Nephron (organoid): Measurements from ENCODE around the gene SDF4.

ENCODE experiments used
- H3K27ac Mint-ChIP-seq, 3 experiments: 2 replicates each; pipeline ENCODE4 v1.8.0; 2020; ENCODE audit warnings: mixed read lengths in 3 of 3, mild to moderate bottlenecking in 2 of 3, moderate library complexity in 1 of 3
- H3K27me3 Mint-ChIP-seq: 2 replicates; pipeline ENCODE4 v1.8.0; 2021; ENCODE audit warnings: low read depth, mild to moderate bottlenecking, moderate library complexity, mixed read lengths
- H3K36me3 Mint-ChIP-seq: 2 replicates; pipeline ENCODE4 v1.8.0; 2020; ENCODE audit warnings: low read depth, mixed read lengths
- H3K4me1 Mint-ChIP-seq: 2 replicates; pipeline ENCODE4 v1.8.0; 2020; ENCODE audit warnings: mixed read lengths
- H3K4me3 Mint-ChIP-seq, 3 experiments: 2 replicates each; pipeline ENCODE4 v1.8.0; 2020; ENCODE audit warnings: mild to moderate bottlenecking in 3 of 3, mixed read lengths in 3 of 3, moderate library complexity in 2 of 3
- H3K9me3 Mint-ChIP-seq: 2 replicates; pipeline ENCODE4 v1.8.0; 2020; ENCODE audit warnings: mixed read lengths
- TF ChIP-seq, protein P1 (sequence below), 3 experiments: fragments of 200-600 bp; sonication (generic); IDR thresholded peaks; one replicate each; pipeline ENCODE4 v1.5.0; 2021; ENCODE audit warnings: antibody characterized with exemption in 3 of 3; ENCODE audit not compliant: unreplicated experiment in 3 of 3

The SDF4 gene

DNA sequence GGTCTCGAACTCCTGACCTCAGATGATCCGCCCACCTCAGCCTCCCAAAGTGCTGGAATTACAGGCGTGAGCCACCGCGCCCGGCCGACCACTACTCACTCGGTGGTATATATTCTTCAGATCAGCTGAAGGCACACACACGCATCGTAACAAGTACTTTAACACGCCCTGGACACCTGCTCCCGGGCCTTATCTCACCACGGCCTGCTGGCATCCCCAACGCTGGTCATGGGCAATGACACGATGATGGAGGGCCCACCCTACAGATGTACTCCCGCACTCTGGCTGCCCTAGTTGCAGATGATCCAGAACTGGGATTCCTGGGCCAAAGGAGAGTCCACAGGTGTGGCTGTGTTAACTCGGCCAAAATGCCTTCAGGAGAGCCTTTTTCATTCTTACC is 30.3 kb upstream of the SDF4 start:
- Mint-ChIP-seq H3K4me1 (peaks cover 5% of the 10 kb centered on the region), H3K27me3 (no peaks in the 10 kb centered on the region), H3K4me3 (no peak overlapping the region), H3K36me3 (peaks cover 53% of the 10 kb centered on the region), H3K27ac (no peak overlapping the region), H3K9me3 (no peaks in the 10 kb centered on the region)
- TF ChIP-seq, protein P1, sequence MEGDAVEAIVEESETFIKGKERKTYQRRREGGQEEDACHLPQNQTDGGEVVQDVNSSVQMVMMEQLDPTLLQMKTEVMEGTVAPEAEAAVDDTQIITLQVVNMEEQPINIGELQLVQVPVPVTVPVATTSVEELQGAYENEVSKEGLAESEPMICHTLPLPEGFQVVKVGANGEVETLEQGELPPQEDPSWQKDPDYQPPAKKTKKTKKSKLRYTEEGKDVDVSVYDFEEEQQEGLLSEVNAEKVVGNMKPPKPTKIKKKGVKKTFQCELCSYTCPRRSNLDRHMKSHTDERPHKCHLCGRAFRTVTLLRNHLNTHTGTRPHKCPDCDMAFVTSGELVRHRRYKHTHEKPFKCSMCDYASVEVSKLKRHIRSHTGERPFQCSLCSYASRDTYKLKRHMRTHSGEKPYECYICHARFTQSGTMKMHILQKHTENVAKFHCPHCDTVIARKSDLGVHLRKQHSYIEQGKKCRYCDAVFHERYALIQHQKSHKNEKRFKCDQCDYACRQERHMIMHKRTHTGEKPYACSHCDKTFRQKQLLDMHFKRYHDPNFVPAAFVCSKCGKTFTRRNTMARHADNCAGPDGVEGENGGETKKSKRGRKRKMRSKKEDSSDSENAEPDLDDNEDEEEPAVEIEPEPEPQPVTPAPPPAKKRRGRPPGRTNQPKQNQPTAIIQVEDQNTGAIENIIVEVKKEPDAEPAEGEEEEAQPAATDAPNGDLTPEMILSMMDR (IDR thresholded peaks at IDR 0.05; ENCODE audit: unreplicated experiment in 3 of 3), result no peak

DNA sequence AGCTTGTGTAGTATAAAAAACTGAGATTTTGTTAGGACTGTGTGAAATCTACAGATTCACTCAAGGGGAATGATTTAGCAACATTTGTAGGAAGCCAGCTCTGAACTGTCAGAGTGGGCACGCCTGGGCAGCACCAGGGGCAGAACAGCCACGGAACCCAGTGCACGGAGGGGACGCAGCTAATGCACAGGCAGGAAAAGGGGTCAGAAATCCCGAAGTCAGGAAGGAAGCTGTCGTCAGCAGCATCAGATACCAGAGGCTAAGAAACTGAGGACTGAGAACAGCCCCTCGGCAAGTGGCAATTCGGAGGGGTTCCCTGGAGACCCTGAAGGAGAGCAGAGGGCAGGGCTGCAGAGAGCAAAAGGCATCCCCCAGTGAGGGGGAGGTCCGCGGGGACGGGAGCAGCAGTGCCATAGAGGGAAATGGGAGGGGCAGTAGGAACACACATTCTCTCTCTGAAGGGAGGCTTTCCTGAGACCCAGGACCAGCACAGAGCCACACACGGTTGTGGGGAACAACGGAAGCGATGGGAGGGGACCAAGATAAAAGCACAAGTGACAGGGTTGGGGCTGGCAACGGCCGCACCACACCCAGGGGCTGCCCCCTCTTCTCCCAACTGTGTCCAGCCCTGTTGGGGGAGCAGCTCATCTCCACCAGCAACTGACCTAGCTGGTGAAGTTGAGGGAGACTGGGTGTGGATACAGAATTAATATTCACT is 29.2 kb upstream of the SDF4 start:
- Mint-ChIP-seq H3K36me3 (peaks cover 54% of the 10 kb centered on the region), H3K27me3 (no peaks in the 10 kb centered on the region), H3K27ac (no peak overlapping the region), H3K9me3 (no peaks in the 10 kb centered on the region), H3K4me3 (no peak overlapping the region), H3K4me1 (peaks cover 5% of the 10 kb centered on the region)
- TF ChIP-seq, protein P1 (IDR thresholded peaks at IDR 0.05; ENCODE audit: unreplicated experiment in 3 of 3), result no peak

DNA sequence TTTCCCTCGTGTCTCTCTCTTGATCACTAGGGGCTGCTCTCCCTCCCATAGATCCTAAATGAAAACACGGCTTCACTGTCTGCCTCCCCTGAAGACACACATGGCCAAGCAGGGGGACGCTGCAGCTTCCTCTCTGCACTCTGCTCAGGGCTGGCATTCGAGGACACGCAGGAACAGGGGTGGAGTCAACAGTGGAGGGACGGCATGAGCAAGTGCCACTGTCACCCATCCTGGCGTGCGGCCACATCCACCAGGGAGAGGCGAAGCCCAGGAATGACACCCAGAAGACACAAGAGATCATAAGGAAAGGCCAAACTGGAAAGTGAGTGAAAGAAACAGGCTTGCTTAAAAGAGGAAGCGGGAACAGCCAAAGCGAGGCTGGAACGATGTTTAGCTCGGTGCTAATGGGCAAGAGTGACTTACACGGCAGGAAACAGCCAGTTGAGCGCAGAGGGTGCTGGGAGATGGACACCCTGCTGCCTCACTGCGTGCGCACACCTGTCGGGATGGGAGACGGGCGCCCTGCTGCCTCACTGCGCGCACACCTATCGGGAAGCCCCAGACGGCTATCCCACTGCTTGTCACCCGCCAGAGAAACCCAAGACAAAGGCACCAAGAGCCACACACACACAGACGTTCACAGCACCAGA is 28.3 kb upstream of the SDF4 start:
- peaks cover 48% of the 10 kb centered on the region for H3K36me3 Mint-ChIP-seq
- TF ChIP-seq, protein P1 (IDR thresholded peaks at IDR 0.05; ENCODE audit: unreplicated experiment in 3 of 3), result no peak
- no peaks in the 10 kb centered on the region for H3K4me1 Mint-ChIP-seq
- H3K27ac Mint-ChIP-seq, result no peak overlapping the region
- H3K9me3 Mint-ChIP-seq, result no peaks in the 10 kb centered on the region
- H3K27me3 Mint-ChIP-seq, result no peaks in the 10 kb centered on the region
- H3K4me3 Mint-ChIP-seq, result no peak overlapping the region

DNA sequence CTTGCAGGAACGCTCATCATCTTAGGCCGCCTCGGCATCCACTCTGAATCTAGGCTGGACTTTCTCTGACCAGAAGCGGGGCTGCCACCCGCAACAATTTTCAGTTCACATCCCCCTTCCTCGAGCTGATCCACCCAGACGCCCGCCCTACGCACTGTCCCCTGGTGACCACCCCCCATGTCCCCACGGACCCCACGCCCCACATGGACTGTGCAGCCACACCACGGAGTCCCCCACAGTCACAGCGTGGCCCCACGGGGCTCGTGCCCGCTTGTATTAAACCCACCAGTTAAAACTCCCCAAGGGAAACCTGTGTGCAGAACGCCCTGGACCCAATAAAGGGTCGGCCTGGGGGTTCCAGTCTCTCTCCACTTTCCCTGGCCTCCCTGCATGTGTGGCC is 27.7 kb upstream of the SDF4 start:
- H3K9me3 Mint-ChIP-seq, result no peaks in the 10 kb centered on the region
- no peak overlapping the region for H3K4me3 Mint-ChIP-seq
- no peaks in the 10 kb centered on the region for H3K4me1 Mint-ChIP-seq
- H3K36me3 Mint-ChIP-seq, result peaks cover 48% of the 10 kb centered on the region
- TF ChIP-seq, protein P1 (IDR thresholded peaks at IDR 0.05; ENCODE audit: unreplicated experiment in 3 of 3), result no peak
- H3K27ac Mint-ChIP-seq, result no peak overlapping the region
- H3K27me3 Mint-ChIP-seq, result no peaks in the 10 kb centered on the region

DNA sequence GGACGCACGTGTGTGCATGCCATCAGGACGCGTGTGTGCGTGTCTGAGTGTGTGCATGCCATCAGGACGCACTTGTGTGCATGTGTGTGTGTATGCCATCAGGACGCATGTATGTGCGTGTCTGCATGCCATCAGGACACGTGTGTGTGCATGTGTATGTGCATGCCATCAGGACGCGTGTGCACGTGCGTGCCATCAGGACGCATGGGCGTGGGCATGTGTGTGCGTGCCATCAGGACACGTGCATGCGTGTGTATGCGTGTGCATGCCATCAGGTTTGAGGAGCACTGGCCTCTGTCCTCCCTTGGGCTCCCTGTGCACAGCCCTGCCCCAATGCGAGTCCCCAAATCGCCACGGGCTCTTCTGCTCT is 27.3 kb upstream of the SDF4 start:
- no peak overlapping the region for H3K4me3 Mint-ChIP-seq
- H3K4me1 Mint-ChIP-seq, result no peaks in the 10 kb centered on the region
- TF ChIP-seq, protein P1 (IDR thresholded peaks at IDR 0.05; ENCODE audit: unreplicated experiment in 3 of 3), result no peak
- H3K36me3 Mint-ChIP-seq, result peaks cover 48% of the 10 kb centered on the region
- H3K27ac Mint-ChIP-seq, result no peak overlapping the region
- no peaks in the 10 kb centered on the region for H3K9me3 Mint-ChIP-seq
- H3K27me3 Mint-ChIP-seq, result no peaks in the 10 kb centered on the region
